Lung (tissue), 12 donors: ENCODE measurements around the gene LGR5. TPM values are rescaled to one million over a fixed set of nuclear protein-coding genes. Genes with fewer than 3 reads are reported as not detected.

Experiments
- ATAC-seq: fragments of 200-7000 bp; cut with Tn5 transposase; one replicate; pipeline ENCODE4 v1.9.1; 2020; ENCODE audit warnings: moderate number of reproducible peaks; ENCODE audit not compliant: insufficient read depth, low FRiP score
- DNase-seq, 3 donors: peaks; one replicate each; pipeline ENCODE4 v3.0.0-alpha.2; 2013 to 2017
- H3K27ac ChIP-seq, 2 donors: one replicate each; pipeline ENCODE4 v1.5.1; 2013; ENCODE audit warnings: mild to moderate bottlenecking in 2 of 2, moderate library complexity in 2 of 2, control low read depth in 1 of 2, inconsistent platforms in 1 of 2, low read depth in 1 of 2, low read length in 1 of 2
- H3K27me3 ChIP-seq, 3 donors: one replicate each; pipeline ENCODE4 v1.5.1; 2013; ENCODE audit warnings: low read length in 2 of 3; ENCODE audit not compliant: control insufficient read depth in 3 of 3, insufficient read depth in 3 of 3
- H3K36me3 ChIP-seq, 4 donors: one replicate each; pipeline ENCODE4 v1.5.1; 2013; ENCODE audit warnings: low read length in 4 of 4, mild to moderate bottlenecking in 1 of 4, moderate library complexity in 1 of 4; ENCODE audit not compliant: control insufficient read depth in 4 of 4, insufficient read depth in 4 of 4
- H3K4me1 ChIP-seq, 5 donors: one replicate each; pipeline ENCODE4 v1.5.1; 2013; ENCODE audit warnings: low read length in 5 of 5, mild to moderate bottlenecking in 2 of 5, moderate library complexity in 1 of 5; ENCODE audit not compliant: control insufficient read depth in 5 of 5, insufficient read depth in 5 of 5
- H3K4me3 ChIP-seq: one replicate; pipeline ENCODE4 v1.5.1; 2013; ENCODE audit warnings: mild to moderate bottlenecking, control low read depth, moderate library complexity
- H3K9ac ChIP-seq, 2 donors: one replicate each; pipeline ENCODE4 v1.5.1; 2013; ENCODE audit warnings: low read length in 2 of 2, control low read depth in 1 of 2; ENCODE audit not compliant: insufficient read depth in 1 of 2
- H3K9me3 ChIP-seq, 4 donors: one replicate each; pipeline ENCODE4 v1.5.1; 2013; ENCODE audit warnings: low read length in 3 of 4, mild to moderate bottlenecking in 1 of 4, moderate library complexity in 1 of 4; ENCODE audit not compliant: control insufficient read depth in 4 of 4, insufficient read depth in 3 of 4
- WGBS, 2 donors: extraction: QIAGEN DNeasy Blood & Tissue Kit; methylation state at CpG; one replicate each; pipeline ENCODE4 v1.1.7; 2013; 5-methylcytosine and 5-hydroxymethylcytosine counted together
- polyA plus RNA-seq, 2 donors: library from polyadenylated mRNA; stranded (reverse); fragments of 200-250 nt; gene quantifications; one replicate each; pipeline ENCODE4 v1.2.1, GENCODE V29; 2013
- total RNA-seq, 2 donors: library from RNA; depleted of rRNA in 1 of 2; stranded (reverse); fragments of >200 nt in 1 of 2; gene quantifications; one replicate each; pipeline ENCODE4 v1.2.1, GENCODE V29; 2014 to 2021
- TF ChIP-seq, protein P1 (sequence below): IDR thresholded peaks from 2 replicates; pipeline ENCODE4 v1.5.1; 2012; ENCODE audit warnings: mild to moderate bottlenecking; ENCODE audit errors: control extremely low read depth, extremely low read depth
- donor health status: control.
- donor health status: control.
- donor health status: Bipolar disorder and iron deficiency.
- donor health status: healthy.
- donor health status: DM: yes; HTN: yes; CAD: no.

LGR5 gene
- total and polyA plus RNA-seq, 4 donors: 0.06 to 1.4 (median 0.21) TPM

DNA sequence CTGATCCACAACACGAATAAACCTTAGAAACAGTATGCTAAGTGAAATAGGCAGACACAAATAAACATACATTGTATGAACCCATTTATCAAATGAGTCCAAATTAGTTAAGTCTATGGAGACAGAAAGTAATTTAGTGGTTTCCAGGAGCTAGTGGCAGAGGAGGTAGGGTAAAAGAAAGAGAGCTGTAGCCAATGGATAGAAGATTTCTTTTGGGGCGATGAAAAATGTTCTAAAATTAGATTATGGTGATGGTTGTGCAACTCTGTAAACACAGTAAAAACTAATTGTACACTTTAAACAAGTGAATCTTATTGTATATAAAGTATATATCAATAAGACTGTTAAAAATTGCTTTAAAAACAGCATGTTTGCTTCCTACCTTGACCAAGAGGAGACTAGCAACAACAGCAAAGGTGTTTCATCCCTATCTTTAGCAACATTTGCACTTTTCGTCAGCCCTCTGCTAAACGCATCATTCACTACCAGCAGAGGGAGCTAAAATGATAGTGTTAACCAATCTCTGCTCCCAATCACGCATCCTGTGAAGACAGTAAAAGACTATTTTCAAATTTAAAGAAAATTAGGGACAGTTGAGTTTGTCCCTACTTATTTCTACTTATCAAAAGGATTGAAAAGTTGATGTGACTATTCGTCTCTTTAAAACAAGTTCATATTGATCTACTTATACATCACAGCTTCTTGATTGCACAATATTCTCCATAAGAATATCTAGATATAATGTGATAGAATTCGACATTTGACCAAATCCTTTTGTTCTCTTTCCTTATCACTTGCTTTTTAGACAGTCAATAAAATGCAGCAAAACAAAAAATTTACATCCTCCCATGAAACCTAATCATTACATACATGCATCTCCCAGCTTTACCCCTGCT, 24.0 kb upstream of the LGR5 start:
- H3K9me3 ChIP-seq: peaks cover 0 to 2% (median 0%) of the 10 kb centered on the region in 4 donors
- H3K4me3 ChIP-seq: no peak overlapping the region
- TF ChIP-seq, protein P1, sequence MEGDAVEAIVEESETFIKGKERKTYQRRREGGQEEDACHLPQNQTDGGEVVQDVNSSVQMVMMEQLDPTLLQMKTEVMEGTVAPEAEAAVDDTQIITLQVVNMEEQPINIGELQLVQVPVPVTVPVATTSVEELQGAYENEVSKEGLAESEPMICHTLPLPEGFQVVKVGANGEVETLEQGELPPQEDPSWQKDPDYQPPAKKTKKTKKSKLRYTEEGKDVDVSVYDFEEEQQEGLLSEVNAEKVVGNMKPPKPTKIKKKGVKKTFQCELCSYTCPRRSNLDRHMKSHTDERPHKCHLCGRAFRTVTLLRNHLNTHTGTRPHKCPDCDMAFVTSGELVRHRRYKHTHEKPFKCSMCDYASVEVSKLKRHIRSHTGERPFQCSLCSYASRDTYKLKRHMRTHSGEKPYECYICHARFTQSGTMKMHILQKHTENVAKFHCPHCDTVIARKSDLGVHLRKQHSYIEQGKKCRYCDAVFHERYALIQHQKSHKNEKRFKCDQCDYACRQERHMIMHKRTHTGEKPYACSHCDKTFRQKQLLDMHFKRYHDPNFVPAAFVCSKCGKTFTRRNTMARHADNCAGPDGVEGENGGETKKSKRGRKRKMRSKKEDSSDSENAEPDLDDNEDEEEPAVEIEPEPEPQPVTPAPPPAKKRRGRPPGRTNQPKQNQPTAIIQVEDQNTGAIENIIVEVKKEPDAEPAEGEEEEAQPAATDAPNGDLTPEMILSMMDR: peak; percentile 27
- ATAC-seq (peak; percentile 69), DNase-seq (peak in 2 of 3 donors; percentile 61 to 76)
- H3K4me1 ChIP-seq: no peaks in the 10 kb centered on the region
- no peaks in the 10 kb centered on the region for H3K27me3 ChIP-seq
- no peaks in the 10 kb centered on the region for H3K36me3 ChIP-seq
- no peak overlapping the region for H3K9ac ChIP-seq
- WGBS, 2 donors: 23 to 30% methylated on average over 7 of the region's 7 CpGs
- H3K27ac ChIP-seq: no peak overlapping the region

DNA sequence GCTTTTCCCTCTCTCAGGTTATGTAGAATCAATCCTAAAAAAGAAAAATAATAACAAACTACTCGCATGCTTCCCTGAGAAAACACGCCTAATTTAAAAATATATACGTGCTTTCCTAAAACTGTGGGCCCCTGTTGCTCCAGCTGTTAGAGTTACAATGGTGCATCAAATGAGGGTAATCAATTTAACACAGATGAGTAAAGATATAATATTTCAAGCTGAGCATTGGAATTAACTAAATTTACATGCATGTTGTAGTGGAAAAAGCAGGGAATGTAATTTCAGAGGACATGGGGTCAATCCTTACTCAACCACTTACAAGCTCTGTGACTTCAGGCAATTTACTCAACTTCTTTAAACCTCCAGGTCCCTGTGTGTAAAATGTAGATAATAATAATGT, 22.4 kb upstream of the LGR5 start:
- H3K27me3 ChIP-seq: no peaks in the 10 kb centered on the region
- TF ChIP-seq, protein P1: no peak
- H3K36me3 ChIP-seq: no peaks in the 10 kb centered on the region
- WGBS, 2 donors: 91 to 97% methylated on average over 3 of the region's 3 CpGs
- H3K9me3 ChIP-seq: peaks cover 0 to 8% (median 0%) of the 10 kb centered on the region in 4 donors
- no peak overlapping the region for H3K9ac ChIP-seq
- H3K4me3 ChIP-seq: no peak overlapping the region
- ATAC-seq (no peak), DNase-seq (no peak)
- no peaks in the 10 kb centered on the region for H3K4me1 ChIP-seq
- no peak overlapping the region for H3K27ac ChIP-seq

DNA sequence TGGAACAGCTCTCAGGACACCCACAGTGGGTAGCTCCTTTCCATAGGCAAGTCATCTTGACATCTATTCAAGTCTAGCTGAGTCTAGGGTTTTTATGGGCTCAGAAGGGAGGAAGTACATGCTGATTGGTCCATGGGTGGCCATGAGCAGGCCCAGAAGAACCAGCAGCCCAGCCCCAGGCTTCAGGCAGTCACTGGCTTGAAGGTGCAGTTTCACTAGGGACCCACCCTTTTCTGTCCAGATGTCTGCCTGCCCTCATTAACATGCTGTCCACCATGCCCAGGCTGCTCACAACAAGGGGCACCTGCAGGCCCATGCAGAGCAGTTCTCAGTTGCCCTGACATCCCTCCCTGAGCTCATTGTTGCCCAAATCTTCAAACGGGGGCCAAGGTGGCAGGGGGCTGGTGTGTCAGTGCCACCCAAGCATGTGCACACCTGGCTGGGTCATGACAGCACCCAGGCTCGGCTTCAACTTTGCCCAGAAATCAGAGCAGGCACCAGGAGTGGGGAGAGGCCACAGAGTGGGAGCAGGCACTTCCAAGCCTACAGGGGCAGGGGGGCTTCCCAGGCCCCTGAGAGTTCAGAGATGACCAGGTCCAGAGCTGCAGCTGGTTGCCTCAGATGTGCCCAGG, 18.7 kb upstream of the LGR5 start:
- H3K9ac ChIP-seq: no peak overlapping the region
- H3K27ac ChIP-seq: no peak overlapping the region
- H3K36me3 ChIP-seq: no peaks in the 10 kb centered on the region
- H3K9me3 ChIP-seq: peaks cover 0 to 8% (median 0%) of the 10 kb centered on the region in 4 donors
- TF ChIP-seq, protein P1: no peak
- H3K4me3 ChIP-seq: no peak overlapping the region
- H3K27me3 ChIP-seq: peaks cover 0 to 2% (median 0%) of the 10 kb centered on the region in 3 donors
- 80 to 84% methylated on average over 2 of the region's 2 CpGs for WGBS, 2 donors
- no peak for ATAC-seq
- H3K4me1 ChIP-seq: no peaks in the 10 kb centered on the region
- DNase-seq: no peak
